ACHN (cell line): ENCODE measurements around the gene MATN1.
"Not testable (repeated sequence)": the region's sequence is repeated elsewhere in the genome, so short reads cannot be mapped to it uniquely, and the experiment has no call there.

Experiments used
- DNase-seq: peaks from one replicate; pipeline ENCODE4 v3.0.0-alpha.2; 2015
- in situ Hi-C: cut with HindIII; loops from 2 replicates; pipeline ENCODE4 v1.10.0; 2017; ENCODE audit warnings: low sequenced_read_pairs, low pct_ligation_motif_present, low pct_unique_long_range_greater_than_20kb

The MATN1 gene, protein sequence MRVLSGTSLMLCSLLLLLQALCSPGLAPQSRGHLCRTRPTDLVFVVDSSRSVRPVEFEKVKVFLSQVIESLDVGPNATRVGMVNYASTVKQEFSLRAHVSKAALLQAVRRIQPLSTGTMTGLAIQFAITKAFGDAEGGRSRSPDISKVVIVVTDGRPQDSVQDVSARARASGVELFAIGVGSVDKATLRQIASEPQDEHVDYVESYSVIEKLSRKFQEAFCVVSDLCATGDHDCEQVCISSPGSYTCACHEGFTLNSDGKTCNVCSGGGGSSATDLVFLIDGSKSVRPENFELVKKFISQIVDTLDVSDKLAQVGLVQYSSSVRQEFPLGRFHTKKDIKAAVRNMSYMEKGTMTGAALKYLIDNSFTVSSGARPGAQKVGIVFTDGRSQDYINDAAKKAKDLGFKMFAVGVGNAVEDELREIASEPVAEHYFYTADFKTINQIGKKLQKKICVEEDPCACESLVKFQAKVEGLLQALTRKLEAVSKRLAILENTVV

DNA sequence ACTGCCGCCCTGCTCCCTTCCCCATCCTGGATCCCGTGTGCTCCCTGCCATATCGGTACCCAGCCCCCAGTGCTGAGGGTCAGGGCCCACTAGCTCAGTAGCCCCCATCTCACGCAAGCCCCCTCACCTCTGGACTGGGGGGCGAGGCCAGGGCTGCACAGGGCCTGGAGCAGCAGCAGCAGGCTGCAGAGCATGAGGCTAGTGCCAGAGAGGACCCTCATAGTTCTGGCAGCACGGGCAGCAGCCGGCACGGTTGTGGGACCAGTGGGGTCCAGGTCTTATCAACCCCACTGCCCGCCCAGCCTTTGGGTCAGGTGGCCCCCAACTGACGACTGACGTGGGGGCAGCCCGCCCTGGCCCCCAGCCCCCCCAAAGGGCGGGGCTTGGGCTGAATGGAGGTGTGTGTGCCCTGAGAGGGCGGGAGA lies at the start of gene MATN1:
Gene MATN1, minus strand, starts transcription at position 255 of the 425 bp plus-strand sequence. Its CDS starts 34 bp downstream, at position 221.
- DNase-seq: no peak
- in situ Hi-C loops: no loop called here

DNA sequence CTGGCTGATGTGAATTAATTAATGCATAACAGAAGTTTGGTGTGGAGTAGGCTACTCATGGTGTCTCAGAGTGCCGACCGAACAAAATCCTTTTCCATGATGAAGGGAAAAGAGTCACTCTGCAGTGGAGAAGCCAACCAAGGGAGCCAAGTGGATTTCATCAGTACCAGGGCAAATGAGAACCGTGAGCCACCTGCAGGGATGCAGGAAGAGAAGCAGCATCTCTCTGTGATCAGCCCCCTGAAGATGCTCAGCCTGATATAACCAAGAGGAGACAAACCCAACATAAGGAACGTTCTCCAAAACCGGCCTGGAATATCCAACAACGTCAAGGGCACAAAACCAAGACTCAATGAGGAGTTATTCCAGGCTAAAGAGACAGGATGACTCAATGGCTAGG lies 47.6 kb upstream of the MATN1 start:
- in situ Hi-C loops: no loop called here

DNA sequence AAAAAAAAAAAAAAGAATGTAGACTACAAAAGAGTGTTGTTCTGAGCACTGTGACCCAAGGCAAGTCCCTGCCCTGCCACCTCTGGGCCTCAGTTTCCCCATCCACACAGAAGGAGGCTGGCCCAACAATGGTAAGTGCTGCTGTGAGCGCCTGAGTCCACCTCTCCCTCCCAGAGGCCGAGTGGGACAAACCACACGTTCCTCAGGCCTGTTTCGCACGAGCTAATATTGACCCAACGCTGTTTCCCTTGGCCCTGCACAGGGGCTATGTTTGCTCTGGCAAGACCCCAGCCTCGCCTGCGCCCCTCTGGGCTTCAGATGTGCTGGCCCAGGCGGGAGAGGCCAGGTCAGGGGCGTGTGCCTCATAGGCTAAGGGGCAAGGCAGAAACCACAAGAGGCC lies 46.8 kb upstream of the MATN1 start:
- DNase-seq: no peak
- in situ Hi-C loops: no loop called here

More for the DNA sequence above, 47.6 kb upstream of the MATN1 start:
- DNase-seq: no peak

DNA sequence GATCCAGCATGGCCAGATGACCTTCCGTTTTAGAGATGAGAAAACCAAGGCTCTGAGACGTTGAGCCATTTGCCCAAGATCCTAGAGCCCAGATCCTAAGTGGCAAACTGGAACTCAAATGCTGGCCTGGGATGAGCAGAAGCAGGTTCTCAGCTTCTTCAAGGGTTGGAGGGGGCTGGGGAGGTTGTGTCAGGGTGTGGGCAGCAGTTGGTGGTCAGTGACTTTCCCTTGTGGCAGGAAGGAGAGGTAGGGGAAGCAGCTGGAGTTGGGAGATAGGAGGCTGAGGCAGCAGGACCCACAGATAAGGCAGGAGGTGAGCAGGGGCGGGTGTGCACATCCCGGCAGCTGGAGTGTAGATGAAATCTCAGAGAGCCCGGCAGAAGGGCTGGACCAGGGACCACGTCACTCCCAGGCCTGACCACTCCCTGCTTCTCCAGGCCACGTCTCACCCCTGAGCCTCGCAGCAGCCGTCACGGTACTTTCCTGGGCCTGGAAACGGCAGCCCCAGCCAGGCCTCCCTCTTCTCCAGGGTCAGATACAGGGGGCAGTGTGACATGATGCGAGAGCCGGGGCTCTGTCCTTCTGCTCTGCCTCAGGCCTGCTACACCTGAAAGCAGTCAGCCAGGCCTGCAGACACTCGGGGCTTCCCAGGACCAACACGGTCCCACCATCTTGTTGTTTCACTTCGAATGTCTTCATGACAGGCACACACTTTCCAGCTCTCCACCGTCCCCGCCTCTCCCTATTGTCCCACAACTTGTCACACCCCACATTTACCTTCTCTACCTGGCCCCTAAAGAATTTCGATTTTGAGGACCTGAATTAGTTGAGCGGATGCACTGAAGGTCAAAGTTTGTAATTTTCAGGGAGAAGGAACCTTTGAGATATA lies 45.7 kb upstream of the MATN1 start:
- in situ Hi-C loops: no loop called here
- no peak for DNase-seq

DNA sequence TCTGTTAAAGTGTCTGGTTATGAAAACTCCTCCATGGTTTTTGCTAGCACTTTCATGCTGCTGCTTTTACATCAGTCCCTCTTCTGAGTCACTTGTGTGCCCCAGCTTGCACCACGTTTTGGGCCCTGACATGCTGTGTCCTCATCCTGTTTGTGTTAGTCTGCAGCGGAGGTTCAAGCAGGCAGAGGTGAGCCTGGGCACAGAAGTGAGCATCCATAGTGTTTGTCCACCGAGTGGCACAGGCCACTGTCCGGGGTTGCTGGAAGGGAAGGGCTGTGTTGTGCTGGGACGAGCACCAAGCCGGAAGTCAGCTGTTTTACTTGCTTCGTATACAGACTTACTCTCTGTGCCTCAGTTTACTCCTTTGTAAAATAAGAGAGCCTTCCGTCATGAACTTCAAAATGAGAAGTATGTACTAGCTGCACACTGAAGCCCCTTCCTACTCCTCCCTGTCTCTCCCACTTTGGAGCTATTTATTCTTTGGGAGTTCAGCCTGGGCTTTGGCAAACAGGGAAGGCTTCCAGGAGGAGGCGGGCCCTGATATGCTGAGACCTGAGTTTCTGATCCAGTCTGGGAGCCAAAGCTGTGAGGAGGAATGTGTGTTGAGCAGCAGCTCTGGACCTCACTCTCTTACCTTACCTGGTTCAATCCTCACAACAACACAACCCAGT lies 44.9 kb upstream of the MATN1 start:
- DNase-seq: no peak
- in situ Hi-C loops: no loop called here

DNA sequence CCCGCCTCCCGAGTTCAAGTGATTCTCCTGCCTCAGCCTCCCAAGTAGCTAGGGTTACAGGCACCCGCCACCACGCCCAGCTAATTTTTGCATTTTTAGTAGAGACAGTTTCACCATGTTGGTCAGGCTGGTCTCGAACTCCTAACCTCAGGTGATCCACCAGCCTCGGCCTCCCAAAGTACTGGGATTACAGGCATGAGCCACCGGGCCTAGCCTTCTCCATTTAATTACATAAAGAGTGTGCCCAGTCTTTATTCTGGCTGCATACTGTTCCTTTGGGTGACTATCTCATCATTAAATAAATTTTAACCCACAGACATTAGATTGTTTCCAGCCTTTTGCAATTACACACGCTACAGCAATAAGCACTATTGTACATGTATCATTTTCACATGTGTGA lies 43.6 kb upstream of the MATN1 start:
- in situ Hi-C loops, DNase-seq: not testable (repeated sequence)

DNA sequence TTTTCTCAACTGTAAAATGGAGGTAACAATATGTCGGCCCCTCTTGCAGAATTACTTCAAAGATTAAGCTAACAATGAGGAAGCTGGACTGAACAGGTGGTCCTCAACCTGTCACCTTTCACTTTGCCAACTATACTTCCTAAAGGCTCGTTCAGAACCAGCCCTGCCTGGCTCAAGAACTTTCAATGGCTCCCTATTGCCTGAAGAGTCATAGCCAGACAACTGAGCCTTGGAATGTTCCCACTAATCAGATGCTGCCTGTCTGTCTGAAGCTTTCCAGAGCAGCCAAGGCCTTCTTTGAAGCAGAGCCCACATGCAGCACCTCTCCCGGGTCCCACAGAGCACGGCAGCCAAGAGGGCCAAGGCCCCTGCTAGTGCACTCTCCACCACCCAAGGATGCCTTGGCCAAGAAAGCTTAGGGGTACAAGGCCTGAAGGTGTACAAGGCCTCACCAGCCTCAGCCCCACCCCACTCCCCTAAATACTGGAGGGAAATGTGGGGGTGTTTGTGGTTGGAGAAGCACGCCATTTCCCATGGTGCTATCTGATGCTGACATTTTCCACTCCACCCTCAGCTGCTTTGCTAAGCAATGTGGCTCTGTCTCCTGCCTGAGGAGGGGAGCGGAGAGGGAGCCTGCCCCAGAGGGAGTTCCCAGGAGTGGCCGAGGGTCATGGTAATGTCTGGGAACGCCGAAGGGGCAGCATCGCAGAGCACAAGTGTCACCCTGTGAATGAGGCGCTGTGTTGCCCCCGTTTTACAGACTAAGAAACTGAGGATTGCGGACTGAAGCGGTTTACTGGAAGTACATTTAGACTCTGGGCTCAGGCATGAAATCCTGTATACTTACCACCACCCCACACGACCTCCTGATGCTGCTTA lies 42.4 kb upstream of the MATN1 start:
- no peak for DNase-seq
- in situ Hi-C loops: no loop called here

DNA sequence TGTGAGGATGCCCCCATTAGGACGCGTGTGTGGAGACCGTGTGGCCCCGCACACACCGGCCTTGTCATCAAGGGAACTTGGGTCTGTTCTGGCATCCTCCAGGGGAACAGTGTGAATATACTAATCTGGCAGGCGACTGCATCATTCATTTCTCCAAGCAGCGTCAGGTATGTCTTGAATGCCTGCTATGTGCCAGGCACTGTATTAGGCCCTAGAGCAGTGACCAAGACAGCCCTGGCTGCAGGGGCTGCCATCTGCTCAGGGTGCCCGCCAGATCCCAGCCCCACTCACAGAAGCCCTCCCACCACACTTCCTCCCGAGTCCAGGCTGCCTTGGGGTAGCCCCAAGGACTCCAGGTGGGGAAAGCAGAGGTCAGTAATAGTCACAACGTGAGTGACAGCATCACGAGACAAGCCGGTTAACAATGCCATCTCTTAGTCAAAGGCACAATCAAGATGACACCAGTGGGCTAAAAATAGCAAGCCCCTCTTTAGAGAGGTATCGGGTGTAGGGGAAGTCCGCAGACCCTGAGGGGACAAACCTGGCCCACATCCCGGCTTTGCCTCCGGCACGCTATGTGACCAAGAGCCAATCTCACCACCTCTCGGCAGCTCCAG lies 41.7 kb upstream of the MATN1 start:
- in situ Hi-C loops: no loop called here
- DNase-seq: no peak

DNA sequence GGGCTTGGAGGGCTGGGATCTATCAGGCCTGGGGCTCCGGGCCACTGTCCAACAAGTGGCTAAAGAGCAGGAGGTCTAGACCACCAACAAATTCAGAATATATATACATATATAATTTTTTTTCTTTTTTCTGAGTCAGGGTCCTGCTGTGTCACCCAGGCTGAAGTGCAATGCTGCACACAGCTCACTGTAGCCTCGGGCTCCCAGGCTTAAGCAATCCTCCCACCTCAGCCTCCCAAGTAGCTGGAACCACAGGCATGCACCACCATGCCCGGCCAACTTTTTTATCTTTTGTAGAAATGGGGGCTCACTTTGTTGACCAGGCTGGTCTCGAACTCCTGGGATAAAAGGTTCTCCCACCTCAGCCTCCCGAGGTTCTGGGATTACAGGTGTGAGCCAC lies 41.0 kb upstream of the MATN1 start:
- no peak for DNase-seq
- in situ Hi-C loops: no loop called here

DNA sequence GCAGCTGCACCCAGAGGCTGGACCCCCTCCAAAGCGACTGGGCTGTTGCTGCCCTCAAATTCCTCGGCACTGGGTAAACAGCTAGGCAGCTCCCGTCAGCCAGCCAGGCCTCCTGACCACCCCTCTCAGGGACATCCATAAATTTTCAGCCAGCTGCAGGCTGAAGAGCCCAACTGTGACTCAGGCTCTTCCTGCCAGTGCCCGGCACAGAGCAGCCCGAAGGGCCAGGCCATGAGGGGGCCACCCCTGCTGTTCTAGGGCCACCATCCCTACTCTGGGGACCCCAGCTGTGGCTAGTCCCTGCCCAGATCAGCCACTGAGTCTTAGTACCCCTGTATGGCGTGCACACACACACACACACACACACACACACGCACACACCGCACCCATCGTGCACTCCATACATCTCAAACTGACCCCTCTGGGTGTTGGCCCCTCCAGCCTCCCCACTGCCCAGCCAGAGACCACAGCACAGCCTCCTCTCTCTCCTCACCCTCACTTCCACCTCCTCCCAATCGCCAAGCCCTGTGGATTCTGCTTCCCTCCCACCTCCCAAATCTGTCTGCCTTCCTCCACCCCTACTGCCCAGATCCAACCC lies 40.4 kb upstream of the MATN1 start:
- in situ Hi-C loops: no loop called here
- no peak for DNase-seq

DNA sequence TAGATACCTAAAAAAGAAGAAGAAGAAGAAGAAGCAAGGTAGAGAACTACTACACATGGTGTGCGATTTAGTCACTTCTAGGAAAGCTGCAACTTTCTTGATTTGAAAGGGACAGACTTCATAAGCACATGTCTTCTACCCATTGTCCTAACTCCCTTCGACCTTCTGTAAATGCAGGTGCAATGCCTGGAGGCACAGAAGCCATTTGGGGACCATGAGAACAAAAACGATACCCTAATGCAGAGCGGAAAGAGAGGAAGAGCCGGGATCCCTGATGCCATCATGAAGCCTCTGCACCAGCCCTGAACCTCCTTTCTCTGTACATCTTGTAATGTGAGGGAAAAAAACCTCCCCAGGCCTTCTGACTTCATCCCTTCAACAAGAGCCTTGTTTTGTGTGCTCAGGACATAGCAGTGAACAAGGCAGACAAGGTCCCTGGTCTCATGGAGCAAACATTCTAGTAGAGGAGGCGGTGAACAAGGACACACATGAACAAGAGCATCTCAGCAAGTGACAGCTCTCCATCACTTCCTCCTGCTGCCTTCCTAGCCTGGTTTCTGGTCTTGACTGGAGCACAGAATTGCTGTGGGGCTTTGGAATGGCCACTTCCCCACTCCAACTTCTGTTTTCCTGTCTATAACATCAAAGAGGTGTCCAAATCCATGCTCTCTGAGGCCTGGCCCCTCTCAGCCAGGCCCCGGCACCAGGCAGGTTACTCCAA lies 39.7 kb upstream of the MATN1 start:
- in situ Hi-C loops: no loop called here
- no peak for DNase-seq

DNA sequence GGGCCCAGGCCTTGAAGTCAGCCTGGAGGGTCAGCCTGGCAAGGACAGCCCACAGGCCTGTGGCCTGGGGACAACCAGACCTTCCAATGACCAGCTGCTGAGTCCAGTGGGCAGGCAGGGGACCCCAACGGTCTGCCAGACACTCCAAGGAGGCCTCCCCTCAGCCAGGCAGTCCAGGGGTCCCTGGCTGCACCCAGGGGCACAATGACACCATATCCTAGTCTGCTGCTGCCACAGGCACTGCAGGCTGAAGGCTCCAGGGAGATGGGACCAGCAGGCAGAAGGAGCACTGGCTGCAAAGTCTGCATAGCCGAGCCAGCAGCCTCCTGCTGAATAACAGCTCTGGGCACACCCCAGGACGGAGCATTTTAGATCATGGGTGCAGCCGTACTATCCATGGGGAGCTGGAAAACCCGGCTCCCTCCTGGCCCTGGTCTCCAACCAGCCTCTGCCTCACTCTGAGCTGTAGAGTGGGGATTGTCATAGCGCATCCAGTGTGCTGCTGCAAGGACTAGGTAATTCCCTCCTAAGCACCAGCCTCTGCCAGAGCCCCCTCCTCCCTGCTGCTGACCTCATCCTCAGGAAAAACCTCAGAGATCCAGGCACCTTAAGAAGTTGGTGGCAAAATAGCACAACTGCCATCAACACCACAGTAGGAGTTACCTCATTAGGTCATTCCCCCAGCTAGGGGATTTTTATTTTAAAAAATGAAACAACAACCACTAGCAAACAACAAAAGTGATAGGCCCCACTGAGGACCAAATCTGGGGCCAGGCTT lies 39.0 kb upstream of the MATN1 start:
- in situ Hi-C loops: no loop called here
- no peak for DNase-seq

DNA sequence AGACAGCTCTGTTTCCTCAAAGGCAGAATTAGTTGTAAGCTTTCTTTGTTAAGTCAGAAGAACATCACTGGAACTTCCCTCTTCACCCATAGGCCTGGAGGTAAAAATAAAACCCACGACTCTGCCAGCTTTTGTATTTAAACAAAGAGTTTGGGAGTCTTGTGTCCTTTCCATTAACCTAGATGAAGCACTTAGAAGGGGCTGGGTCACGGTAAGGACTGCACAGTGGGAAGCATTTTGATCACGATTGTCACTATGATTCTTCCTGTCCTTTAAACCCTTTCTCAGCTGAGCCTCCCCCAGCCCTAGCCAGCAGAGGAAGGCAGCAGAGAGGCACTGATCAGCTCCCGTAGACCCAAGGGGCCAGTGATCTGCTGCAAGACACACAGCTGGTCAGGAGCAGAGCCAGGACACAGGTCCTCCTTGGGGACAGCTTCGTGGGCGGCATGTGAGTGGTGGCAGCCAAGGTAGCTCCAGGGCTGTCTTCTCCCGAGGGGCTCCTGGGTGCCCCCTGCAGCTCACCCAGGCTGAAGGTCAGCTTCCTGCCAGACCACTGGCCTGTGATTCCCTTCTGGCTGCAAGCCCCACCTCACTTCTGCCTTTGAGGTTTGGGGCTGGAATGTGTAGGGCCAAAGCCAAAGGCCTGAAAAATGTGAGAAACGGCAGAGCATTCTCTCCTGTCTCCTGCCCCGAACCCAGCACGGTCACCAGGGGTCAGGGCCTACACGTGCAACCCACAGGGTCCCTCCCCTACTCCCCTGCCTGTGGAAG lies 38.2 kb upstream of the MATN1 start:
- in situ Hi-C loops: no loop called here

DNA sequence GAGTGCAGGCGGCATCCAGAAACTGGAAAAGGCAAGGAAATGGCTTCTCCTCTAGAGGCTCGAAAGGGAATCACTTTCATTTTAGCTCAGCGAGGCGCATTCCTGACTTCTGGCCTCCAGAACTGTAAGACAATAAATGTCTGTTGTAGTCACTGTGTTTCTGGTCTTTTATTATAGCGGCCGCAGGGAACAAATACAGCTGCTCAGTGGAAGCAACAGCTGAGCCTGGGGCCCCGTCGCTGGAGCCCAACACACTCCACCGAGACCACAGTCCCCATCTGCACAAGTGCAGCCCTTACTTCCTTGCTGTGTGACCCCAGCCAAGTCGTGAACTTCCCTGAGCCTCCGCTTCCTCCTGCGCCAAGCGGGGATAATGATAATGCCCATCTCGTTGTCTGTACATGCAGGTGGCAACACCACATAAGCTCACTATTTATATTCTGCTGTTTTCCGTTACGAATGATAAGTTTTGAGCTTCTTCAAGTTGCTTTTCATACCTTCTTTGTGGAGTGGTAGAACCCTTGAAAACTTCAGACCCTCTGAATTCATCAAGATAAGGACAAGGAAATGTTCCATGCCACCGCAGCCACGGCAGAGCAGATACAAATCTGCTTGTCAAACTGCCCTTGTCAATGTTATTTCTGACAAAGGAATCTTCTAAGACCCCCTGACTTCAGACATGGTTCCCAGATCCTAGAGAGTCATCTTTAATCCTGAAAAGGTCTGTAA lies 37.4 kb upstream of the MATN1 start:
- DNase-seq: no peak
- in situ Hi-C loops: no loop called here

More for the DNA sequence above, 38.2 kb upstream of the MATN1 start:
- DNase-seq: no peak
